Measurements from ENCODE around the gene PFN4.

GRCh38 chr2:24075259-24075658 lies 47.9 kb downstream of the PFN4 start:
- TF ChIP-seq CTCF (conservative IDR thresholded peaks at IDR 0.05 in 1 of 2, IDR thresholded peaks at IDR 0.05 in 1 of 2; ENCODE audit: low read depth in 1 of 2, low read length in 2 of 2) (no peak), EZH2 (IDR thresholded peaks at IDR 0.05; ENCODE audit: low read length, missing control alignments) (no peak)
